GM21619 (cell line): Measurements from ENCODE around the gene HLA-C.
A peak's percentile ranks its signal among the peaks of the same experiment; 100 is the strongest.
"Not testable (repeated sequence)": the region's sequence is repeated elsewhere in the genome, so short reads cannot be mapped to it uniquely, and the experiment has no call there.

Experiments
- ATAC-seq: cut with Tn5 transposase; IDR thresholded peaks from one replicate; pipeline ENCODE4 v1.9.1; 2021; ENCODE audit not compliant: unreplicated experiment

Gene HLA-C

GRCh38 chr6:31271641-31272357, at the start of gene HLA-C:
HLA-C (minus strand) TSS chr6:31272092; CDS start chr6:31272071, 21 bp downstream.
- ATAC-seq, result peak; percentile 83

GRCh38 chr6:31321005-31321707, 49.3 kb upstream of the HLA-C start:
- ATAC-seq, result no peak

- no peak for ATAC-seq
These were observed 45.1 kb upstream of the HLA-C start for GRCh38 chr6:31317036-31317435.

GRCh38 chr6:31309641-31310040, 37.7 kb upstream of the HLA-C start:
- no peak for ATAC-seq

- ATAC-seq, result no peak
These were observed 36.9 kb upstream of the HLA-C start for GRCh38 chr6:31308845-31309175.

- no peak for ATAC-seq
These were observed 36.4 kb upstream of the HLA-C start for GRCh38 chr6:31308050-31308844.

GRCh38 chr6:31307669-31308049, 35.8 kb upstream of the HLA-C start:
- no peak for ATAC-seq

- no peak for ATAC-seq
These were observed 33.9 kb upstream of the HLA-C start for GRCh38 chr6:31305703-31306219.

GRCh38 chr6:31304683-31305082, 32.8 kb upstream of the HLA-C start:
- ATAC-seq, result no peak

GRCh38 chr6:31300797-31301196, 28.9 kb upstream of the HLA-C start:
- ATAC-seq, result no peak

GRCh38 chr6:31299947-31300346, 28.1 kb upstream of the HLA-C start:
- no peak for ATAC-seq

GRCh38 chr6:31299511-31299910, 27.6 kb upstream of the HLA-C start:
- ATAC-seq, result no peak

GRCh38 chr6:31294056-31294455, 22.2 kb upstream of the HLA-C start:
- ATAC-seq, result no peak

GRCh38 chr6:31293343-31293742, 21.5 kb upstream of the HLA-C start:
- ATAC-seq, result no peak

GRCh38 chr6:31289788-31290187, 17.9 kb upstream of the HLA-C start:
- ATAC-seq, result no peak

- no peak for ATAC-seq
These were observed 15.7 kb upstream of the HLA-C start for GRCh38 chr6:31287619-31288018.

- no peak for ATAC-seq
These were observed 14.1 kb upstream of the HLA-C start for GRCh38 chr6:31285982-31286381.

- no peak for ATAC-seq
These were observed 13.6 kb upstream of the HLA-C start for GRCh38 chr6:31285486-31285885.

GRCh38 chr6:31279647-31280046, 7.8 kb upstream of the HLA-C start:
- not testable (repeated sequence) for ATAC-seq

- ATAC-seq, result no peak
These were observed 1.1 kb upstream of the HLA-C start for GRCh38 chr6:31272836-31273626.

GRCh38 chr6:31272436-31272835, 544 bp upstream of the HLA-C start:
- ATAC-seq, result no peak
